GM21515 (cell line): ENCODE data around the gene ZNF816.
"Not testable (repeated sequence)": the region's sequence is repeated elsewhere in the genome, so short reads cannot be mapped to it uniquely, and the experiment has no call there.

Experiments
- ATAC-seq: cut with Tn5 transposase; IDR thresholded peaks from one replicate; pipeline ENCODE4 v1.9.1; 2021; ENCODE audit not compliant: unreplicated experiment

ZNF816 gene

DNA sequence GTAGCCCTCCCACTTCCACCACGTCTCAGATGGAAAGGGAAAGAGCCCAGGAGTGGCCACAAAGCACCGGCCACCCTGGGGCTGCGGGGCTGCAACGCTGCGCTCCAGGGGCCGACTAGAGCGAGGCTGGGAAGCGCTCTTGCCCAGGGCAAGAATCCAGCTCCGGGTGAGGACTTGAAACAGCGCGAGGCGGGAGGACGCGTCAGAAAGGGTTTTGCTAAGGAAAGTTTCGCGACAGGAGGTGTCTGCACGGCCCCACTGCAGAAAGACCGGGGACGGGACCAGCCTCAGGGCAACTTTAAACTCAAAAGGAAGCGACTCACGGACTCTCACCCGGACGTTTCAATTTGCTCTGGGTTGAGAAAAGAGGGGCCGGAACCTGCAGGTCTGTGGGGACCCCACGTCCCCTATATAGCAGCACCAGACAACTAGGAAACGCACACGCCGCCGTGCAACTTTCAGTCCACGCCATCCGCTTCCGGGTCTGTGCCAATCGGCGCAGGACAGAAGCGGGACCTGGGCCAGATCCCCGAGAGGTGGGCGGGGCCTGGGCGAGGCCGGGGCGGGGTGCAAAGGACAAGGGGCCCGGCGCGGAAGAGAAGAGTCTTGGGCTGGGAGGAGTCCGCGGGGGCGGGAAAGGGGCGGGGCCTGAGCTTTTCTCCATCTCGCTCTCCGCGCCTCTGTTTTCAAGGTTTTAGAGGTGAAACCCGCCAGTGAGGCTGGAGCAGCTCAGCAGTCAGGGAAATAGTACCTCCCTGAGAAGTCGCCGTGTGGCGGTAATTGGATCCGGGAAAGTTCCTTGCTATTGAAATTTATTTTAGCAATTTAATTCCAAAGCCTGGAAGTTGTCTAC is at the start of gene ZNF816:
ZNF816 (minus strand) TSS at position 488 of the 853 bp plus-strand sequence. CDS start 6,792 bp downstream, outside the sequence.
- ATAC-seq: peak; percentile 93

DNA sequence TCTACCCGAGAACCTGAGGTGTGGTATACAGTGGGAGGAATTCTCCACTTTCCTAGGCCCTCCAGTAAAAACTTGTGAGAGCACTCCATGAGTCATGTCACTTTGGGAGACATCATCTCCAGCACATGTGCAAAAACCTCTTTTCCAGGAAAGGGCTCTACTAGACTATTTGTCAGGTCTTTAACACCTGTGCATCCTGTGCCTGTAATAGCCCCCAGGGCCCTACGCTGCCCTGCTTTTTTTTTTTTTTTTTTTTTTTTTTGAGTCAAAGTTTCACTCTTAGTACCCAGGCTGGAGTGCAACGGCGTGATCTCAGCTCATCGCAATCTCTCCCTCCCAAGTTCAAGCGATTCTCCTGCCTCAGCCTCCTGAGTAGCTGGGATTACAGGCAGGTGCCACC is 49.3 kb upstream of the ZNF816 start:
- ATAC-seq: no peak

DNA sequence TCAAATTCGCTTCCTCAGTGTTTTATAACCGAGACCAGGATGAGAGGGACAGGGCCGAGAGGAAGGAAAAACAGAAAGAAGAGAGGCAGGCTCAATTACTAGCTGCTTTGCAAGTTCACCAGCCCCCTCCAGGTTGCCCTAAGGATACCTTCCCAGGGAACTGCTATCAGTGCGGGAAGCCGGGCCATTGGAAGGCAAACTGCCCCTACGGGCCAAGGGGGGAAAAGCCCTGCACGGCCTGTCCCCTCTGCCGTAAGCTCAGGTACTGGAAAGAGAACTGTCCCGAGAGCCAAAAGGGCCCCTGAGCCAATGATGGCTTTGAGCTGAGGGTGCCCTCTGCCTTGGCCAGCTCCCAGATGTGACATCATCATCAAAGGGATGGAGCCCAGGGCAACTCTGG is 47.8 kb upstream of the ZNF816 start:
- no peak for ATAC-seq

DNA sequence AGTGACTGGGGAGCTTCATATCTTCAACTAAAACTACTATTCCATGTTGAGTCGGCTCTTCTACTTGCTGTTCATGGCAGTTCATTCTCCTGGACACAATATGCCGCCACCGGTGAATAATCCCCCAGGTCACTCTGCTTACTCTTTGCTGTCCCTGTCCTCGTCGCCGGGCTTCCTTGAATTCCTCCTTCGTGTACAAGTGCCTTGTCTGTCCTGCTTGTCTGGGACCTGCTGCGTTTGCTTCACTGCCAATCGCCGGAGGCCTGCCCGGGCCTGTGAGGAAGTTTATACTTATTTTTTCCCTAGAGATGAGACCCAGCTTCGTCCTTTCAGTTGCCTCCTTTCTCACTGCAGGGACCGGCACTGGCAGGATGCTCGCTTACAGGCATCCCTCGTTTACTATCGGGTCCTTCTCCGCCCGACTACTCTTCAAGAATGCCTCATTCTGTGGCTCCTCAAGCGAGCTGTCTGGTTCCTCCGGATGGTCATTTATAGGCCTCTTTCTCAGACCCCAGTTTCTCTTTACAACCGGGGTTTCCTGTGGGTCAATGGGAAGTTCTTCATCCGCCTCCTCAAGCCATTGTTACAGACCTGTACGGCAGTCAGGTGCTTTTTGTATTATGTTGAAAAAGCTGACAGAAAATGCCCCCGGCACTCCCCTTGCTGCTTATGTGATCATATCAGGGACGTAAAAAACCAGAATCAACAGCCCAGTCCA is 45.5 kb upstream of the ZNF816 start:
- no peak for ATAC-seq

DNA sequence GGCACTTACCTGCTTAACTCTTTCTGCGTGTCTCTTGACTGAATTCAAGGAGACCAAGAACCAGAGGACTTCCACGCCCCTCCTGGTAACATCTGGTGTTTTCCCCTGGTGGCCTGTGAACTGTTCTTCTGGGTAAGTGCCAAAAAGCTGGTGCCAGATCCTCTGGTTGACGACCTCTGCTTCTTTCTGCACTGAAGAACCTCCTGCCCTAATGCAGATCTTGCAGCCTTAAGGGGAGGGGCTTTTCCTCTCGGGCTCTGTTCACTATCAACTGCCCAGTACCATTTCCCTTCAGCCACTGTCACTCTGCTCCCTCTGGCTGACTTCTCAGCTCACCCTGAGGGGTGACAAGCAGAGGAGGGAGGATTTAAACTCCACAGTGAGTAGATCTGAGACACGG is 44.9 kb upstream of the ZNF816 start:
- no peak for ATAC-seq

DNA sequence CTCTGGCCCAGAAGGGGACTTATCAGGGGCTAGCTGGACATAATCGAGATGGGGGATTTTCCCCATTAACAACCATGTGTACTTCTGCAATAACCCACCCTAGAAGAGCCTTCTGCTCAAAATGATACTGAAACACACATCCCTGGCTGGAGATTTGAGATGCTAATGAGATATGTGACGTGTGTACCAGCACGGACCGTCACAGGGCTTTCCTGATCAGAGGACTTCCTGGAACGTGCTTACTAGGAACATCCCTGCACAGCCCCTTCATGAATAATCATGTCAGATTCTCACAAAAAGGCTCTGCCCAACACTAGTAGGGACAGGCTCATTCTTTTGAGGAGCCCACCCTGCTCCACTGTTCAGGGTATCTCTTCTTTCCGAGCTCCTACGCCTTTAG is 44.5 kb upstream of the ZNF816 start:
- ATAC-seq: no peak

DNA sequence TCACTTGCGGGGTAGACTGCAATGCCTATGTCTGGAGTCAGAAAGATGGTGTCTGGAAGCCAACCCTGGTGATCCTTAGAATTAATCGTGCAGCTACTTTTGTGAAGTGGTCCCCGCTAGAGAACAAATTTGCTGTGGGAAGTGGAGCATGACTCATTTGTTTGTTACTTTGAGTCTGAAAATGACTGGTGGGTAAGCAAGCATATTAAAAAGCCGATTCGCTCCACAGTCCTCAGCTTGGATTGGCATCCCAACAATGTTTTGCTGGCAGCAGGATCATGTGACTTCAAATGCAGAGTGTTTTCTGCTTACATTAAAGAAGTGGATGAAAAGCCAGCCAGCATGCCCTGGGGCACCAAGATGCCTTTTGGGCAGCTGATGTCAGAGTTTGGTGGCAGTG is 41.6 kb upstream of the ZNF816 start:
- no peak for ATAC-seq

DNA sequence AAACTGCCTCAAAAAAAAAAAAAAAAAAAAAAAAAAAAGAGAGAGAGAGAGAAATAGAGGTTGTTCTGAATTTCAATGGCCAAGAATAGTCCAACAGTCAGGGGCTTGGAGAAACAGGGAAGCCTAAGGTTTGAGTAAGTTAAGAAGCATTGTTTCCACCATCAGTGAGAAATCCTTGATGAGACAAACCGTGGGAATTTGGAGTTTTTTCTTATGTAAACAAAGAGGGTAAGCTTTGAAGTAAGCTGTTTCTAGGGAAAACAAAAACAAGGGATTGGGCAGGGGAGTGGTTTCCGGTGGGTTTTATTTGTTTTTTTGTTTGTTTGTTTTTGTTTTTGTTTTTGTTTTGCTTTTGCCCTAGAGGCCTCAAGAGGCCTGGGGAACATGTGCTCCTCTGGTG is 39.8 kb upstream of the ZNF816 start:
- ATAC-seq: no peak

DNA sequence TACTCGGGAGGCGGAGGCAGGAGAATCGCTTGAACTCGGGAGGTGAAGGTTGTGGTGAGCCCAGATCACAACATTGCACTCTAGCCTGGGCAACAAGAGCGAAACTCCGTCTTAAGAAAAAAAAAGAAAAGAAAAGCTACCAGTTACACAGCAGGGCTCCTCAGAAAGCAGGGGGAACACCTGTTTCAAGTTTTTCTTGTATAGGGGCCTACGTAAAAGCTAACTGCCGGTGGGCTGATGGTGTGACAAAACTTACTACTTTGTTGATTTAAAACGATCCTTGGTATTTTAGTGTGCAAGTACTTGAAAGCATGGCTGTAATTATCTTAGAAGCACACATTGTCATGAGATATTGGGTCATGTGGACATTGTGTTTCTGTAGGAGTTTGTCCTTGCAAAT is 35.3 kb upstream of the ZNF816 start:
- ATAC-seq: no peak

DNA sequence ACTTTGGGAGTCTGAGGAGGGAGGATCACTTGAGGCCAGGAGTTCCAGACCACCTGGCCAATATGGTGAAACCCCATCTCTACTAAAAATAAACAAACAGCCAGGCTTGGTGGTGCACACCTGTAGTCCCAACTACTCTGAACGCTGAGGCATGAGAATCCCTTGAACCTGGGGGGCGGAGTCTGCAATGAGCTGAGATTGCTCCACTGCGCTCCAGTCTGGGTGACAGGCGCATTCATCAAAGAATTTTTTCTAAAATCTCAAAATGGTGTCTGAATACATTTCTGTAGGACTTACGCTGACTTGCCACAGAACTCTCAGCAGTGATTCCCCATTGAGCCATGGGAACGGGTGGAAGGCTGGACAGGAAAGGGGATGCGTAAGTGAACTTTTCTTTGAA is 33.0 kb upstream of the ZNF816 start:
- no peak for ATAC-seq

DNA sequence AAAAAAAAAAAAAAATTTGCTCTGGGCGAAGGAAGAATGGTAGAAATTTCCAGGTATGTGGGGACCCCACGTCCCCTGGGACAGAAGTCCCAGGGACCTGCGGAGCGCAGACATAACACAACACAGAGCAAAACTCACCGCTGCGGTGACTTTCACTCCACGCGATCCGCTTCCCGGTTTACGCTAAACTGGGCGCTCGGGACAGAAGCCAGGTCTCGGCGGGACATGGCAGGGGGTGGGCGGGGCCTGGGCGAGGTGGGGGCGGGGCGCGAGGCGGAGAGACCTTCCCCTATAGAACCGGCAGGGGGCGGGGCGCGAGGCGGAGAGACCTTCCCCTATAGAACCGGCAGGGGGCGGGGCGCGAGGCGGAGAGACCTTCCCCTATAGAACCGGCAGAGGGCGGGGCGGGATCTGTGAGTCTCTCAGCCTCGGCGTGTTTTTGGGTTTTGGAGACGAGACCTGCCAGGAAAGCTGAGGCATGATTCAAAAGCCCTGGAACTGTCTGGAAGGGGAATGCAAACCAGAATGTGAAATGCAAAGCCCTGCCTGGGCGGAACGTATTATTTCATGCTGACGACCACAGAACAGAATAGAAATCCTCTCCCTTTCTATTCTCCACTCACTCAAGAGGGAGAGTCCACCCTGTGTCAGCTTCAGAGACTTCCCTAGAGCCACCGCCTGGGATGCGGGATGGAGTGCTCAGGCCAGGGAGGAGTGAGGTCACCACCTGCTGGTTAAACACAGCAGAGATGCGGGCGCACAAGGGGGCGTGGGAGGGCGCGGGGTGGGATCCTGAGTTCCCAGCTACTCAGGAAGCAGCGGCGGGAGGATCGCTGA is 30.9 kb upstream of the ZNF816 start:
- ATAC-seq: no peak

DNA sequence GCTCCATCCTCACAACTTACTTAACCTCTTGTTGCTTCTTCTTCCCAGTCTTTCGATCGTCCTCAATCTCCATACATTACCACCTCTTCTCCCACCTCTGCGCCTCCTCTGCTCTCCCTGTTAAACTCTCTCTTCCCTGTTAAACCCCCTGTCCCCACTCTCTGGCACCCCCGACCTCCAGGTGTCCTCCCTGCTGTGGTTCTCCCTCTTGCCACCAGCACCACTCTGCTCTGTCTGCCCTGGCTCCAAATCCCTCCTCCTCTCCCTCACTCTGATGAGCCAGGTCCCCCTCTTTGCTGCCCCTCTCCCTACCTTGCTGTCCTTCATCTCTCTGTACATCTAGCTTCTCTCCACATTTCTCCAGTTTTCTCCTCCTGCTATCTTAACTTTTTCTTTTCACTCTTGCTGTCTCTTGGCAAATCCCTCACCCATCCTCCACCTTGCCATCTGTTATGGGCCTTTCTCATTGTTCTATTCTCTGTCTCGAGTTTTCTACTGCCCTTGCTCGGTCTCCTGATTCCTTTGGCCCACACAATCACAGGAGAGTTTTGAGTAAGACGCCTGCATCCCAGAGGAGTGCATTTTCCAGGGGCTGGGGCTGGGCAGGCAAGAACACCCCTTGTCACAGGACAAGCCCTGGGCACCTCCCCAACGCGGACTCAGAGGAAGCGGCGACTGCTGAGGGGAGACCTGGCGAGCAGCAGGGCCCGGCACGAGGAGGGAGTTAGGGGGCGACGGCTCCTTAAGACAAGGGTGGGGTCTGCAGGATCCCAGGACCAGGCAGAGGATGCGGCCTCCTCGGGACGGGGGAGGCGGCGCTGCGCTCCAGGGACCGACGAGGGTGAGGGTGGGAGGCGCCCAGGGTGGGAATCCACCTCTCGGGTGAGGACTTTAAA is 29.7 kb upstream of the ZNF816 start:
- ATAC-seq: no peak

DNA sequence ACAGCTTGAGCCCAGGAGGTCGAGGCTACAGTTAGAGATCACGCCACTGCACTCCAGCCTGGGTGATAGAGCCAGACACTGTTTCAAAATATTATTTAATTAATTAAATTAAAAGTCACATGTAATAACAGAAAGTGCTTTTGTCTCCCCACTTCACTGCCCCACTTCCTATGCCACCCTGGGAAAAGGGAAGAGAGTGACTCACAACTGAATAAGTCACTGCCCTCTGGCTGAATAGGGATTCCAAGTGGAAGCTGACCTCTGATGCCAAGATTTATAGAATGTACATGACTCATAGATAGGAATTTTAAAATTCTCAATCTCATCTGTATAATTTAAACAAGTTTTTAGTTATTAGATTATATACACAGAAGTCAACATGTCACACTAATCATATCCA is 28.8 kb upstream of the ZNF816 start:
- no peak for ATAC-seq

DNA sequence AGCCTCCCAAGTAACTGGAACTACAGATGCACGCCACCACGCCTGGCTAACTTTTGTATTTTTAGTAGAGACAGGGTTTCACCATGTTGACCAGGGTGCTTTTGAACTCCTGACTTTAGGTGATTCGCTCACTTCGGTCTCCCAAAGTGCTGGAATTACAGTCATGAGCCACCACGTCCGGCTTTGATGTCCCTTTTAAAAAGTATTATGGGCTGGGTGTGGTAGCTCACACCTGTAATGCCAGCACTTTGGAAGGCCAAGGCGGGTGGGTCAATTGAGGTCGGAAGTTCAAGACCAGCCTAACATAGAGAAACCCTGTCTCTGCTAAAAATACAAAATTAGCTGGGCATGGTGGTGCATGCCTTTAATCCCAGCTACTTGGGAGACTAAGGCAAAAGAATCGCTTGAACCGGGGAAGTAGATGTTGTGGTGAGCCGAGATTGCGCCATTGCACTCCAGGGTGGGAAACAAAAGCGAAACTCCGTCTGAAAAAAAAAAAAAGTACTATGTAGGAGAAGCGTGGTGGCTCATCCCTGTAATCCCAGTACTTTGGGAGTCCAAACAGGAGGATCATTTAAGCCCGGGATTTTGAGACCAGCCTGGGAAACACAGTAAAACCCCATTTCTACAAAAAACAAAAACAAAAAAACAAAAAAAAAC is 28.2 kb upstream of the ZNF816 start:
- ATAC-seq: no peak

DNA sequence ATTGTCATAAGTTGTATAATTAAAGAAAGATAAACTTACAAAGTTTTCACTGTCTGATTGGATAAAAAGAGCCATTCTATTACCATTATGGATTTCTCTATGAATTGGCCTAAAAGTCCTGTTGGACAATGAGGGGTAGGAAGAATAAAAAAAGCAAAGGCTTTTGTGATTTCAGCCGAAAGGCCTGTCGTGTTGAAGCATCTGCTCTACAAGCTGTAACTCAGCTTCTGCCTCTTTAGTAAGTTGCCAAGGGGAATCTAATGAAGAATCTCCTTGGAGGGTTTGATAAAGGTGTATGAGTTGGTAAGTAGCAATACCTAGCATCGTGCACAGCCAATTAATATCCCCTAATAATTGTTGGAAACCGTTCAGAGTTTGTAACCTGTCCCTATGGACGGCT is 25.8 kb upstream of the ZNF816 start:
- no peak for ATAC-seq

DNA sequence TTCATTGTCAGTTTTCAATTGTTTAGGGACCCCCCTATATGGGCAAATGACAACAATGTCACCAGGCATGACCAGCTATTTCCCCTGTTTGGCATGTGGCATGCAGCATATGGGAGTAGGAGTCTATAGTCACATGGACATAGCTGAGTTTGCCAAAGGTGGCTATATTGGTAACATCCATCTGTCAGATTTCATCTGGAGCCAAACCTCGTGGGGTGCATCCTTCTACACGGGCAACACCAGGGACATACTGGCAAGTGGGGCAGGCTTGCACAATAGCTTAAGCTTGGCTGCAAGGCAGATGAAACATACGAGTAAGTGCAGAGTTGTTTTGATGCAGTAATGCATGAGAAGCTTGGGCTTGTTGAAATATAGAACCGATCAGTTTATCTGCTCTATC is 24.5 kb upstream of the ZNF816 start:
- no peak for ATAC-seq

DNA sequence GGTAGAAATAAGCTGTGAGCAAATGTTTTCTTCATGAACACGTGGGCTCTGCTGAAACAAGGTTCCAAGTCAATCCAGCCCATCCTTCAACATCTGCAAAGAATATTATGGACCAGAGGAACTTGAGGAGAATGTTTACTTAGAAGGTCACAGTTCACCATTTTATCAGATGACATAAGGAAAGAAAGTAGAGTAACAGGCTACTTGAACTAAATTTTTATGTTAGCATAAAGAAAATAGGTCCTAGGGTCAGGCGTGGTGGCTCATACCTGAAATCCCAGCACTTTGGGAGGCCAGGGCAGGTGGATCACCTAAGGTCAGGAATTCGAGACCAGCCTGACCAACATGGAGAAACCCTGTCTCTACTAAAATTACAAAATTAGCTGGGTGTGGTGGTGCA is 20.5 kb upstream of the ZNF816 start:
- ATAC-seq: not testable (repeated sequence)

DNA sequence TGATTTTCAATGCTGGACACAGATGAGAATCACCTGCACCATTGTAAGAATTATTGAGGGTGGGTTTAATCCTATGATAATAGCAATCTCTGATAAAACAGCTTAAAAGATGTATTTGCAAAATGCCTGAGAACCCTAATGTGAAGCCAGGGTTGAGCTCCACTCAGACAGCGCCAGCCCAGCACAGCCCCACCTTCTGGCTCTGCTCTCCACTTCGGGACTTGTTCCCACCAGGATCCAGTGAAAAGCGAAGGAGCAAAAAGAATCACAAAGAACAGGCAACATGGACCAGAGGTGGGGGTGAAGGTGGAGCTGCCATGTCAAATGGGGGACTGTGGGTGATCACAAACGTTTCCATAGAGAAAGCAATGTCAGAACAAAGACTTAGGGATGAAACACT is 18.6 kb upstream of the ZNF816 start:
- ATAC-seq: no peak

DNA sequence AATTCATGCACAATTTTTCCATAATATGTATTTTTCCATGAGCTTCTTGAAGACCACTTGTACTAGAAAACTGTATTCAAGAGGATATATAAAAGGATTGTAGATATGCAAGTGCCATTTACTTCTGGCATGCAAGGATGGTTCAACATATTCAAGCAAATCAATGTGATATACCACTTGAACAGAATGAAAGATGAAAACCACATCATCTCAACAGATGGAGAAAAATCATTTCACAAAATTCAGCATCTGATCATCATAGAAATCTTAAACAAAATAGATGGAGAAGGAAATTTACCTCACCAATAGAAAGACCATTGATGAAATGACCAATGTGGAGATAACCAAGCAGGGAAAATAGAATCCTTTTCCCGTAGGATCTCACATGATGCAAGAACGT is 5.1 kb upstream of the ZNF816 start:
- ATAC-seq: no peak

DNA sequence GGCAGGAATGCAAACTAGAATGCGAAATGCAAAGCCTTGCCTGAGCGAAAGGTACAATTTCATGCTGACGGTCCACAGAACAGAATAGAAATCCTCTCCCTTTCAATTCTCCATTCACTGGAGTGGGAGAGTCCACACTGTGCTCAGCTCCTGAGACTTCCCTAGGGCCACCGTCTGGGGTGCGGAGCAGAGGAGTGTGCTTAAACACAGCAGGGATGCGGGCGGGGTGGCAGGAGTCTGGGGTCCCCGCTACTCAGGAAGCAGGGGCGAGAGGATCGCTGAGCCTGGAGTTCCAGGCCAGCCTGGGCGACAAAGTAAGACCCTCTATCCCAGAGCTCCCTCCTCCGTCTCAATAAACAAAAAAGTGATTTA is 552 bp upstream of the ZNF816 start:
- peak; percentile 34 for ATAC-seq
